OCI-LY3 (cell line): Measurements from ENCODE around the gene SERGEF.

Experiments
- EZH2phosphoT487 ChIP-seq: fragments of 200-600 bp; shearing (Covaris generic); IDR thresholded peaks from 2 replicates; pipeline ENCODE4 v1.6.1; 2018; ENCODE audit warnings: antibody characterized with exemption, mixed run types, low read depth
- TF ChIP-seq, protein P1 (sequence below): fragments of 200-600, 300-600 bp; sonication (generic); IDR thresholded peaks from 2 replicates; pipeline ENCODE4 v1.5.1; 2014; ENCODE audit warnings: antibody characterized with exemption, low read length, low read depth

DNA sequence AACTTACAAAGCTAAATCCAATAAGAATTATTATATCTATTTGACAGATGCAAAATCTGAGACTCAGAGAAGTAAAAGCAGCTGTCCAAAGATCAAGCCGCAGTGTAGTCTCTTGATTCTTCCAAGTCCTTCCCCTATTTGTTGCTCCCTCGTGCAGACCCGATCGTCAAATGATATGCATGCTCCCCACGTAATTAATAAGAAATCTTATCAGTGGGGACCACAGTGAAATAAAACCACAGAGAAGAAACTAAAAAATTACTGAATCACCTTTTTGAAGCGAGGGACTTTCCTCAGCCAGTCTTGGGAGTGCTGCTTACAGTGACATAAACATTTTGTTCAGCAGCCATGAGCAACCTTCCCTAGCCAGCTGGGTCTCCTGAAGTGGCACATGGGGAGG is 64.6 kb downstream of the SERGEF start:
- TF ChIP-seq, protein P1, sequence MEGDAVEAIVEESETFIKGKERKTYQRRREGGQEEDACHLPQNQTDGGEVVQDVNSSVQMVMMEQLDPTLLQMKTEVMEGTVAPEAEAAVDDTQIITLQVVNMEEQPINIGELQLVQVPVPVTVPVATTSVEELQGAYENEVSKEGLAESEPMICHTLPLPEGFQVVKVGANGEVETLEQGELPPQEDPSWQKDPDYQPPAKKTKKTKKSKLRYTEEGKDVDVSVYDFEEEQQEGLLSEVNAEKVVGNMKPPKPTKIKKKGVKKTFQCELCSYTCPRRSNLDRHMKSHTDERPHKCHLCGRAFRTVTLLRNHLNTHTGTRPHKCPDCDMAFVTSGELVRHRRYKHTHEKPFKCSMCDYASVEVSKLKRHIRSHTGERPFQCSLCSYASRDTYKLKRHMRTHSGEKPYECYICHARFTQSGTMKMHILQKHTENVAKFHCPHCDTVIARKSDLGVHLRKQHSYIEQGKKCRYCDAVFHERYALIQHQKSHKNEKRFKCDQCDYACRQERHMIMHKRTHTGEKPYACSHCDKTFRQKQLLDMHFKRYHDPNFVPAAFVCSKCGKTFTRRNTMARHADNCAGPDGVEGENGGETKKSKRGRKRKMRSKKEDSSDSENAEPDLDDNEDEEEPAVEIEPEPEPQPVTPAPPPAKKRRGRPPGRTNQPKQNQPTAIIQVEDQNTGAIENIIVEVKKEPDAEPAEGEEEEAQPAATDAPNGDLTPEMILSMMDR, result no peak
- TF ChIP-seq EZH2phosphoT487, result no peak
